Measurements from ENCODE around the gene HAO2. TPM values are rescaled to one million over a fixed set of nuclear protein-coding genes. Genes with fewer than 3 reads are reported as not detected.

The HAO2 gene
- total RNA-seq, 4 donors from 2014 or later = 0.30 to 7.0 (median 2.7) TPM

DNA sequence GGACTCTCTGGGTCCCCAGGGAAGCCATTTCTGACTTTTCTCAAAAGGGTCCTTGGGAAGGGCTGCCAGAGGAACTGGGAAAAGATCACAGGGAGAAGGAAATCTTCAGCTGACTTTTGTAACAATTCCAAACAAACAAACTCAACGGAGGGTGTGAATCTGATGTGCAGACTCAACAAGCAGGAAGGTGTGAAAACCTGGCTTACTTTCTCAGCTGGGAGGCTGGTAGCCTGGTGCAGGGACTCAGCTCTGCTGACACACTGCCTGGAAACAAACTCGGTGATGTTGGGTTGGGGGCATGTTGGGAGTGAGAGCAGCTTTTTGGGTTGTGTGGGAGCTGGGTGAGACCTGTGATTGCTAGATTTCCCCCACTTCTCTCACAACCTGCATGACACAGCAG lies 36.2 kb downstream of the HAO2 start:
- no peak for TF ChIP-seq POLR2A (IDR thresholded peaks at IDR 0.05)
- TF ChIP-seq, protein P1, sequence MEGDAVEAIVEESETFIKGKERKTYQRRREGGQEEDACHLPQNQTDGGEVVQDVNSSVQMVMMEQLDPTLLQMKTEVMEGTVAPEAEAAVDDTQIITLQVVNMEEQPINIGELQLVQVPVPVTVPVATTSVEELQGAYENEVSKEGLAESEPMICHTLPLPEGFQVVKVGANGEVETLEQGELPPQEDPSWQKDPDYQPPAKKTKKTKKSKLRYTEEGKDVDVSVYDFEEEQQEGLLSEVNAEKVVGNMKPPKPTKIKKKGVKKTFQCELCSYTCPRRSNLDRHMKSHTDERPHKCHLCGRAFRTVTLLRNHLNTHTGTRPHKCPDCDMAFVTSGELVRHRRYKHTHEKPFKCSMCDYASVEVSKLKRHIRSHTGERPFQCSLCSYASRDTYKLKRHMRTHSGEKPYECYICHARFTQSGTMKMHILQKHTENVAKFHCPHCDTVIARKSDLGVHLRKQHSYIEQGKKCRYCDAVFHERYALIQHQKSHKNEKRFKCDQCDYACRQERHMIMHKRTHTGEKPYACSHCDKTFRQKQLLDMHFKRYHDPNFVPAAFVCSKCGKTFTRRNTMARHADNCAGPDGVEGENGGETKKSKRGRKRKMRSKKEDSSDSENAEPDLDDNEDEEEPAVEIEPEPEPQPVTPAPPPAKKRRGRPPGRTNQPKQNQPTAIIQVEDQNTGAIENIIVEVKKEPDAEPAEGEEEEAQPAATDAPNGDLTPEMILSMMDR (IDR thresholded peaks at IDR 0.05) = no peak
- intact Hi-C loops (cut with DNase I; ENCODE audit: low total_unique reads) = no loop called here
- 45 to 49% methylated on average over 2 of the region's 2 CpGs for WGBS, 2 donors
- no peak for DNase-seq (ENCODE audit: low spot score in 2 of 2)
- H3K4me3 ChIP-seq (ENCODE audit: low read depth, poor library complexity, severe bottlenecking) = no peak overlapping the region

DNA sequence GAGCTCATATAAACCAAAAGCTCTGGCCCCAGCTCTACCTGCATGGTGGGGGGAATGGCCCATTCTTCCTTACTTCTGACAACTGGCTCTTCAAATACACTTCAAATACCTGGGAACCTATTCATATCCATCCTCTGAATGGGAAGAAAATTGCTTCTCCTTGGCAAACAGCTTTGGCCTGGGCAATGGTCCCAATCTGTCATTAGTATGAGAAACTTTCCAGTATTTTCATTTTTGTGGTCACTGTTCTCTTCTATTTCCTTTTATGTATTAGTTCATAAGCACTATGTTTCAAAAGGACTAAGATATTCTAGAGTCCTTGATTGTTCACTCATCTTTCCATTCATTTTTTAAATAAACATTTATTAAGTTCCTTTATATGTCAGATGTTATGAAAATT lies 41.1 kb downstream of the HAO2 start:
- H3K4me3 ChIP-seq (ENCODE audit: low read depth, poor library complexity, severe bottlenecking) = no peak overlapping the region
- no peak for DNase-seq (ENCODE audit: low spot score in 2 of 2)
- intact Hi-C loops (cut with DNase I; ENCODE audit: low total_unique reads) = no loop called here
- TF ChIP-seq, protein P1 (IDR thresholded peaks at IDR 0.05) = no peak
- TF ChIP-seq POLR2A (IDR thresholded peaks at IDR 0.05) = no peak

DNA sequence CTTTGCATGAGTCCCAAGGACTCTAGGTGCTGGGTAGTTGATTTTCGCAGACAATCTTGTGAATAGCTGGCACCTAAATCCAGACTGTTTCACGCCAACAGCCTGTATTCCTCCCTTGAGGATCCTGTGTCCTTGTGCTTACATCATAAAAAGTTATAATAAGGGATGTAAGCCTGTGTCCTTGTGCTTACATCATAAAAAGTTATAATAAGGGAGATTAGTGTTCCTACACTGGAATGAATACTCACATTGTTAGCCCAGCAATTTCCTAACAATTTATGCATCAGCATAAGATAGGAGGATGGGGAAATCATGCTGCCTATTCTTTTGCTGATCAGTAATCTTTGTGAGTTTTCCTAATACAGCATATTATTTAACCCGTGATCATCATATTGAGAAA lies 42.4 kb downstream of the HAO2 start:
- H3K4me3 ChIP-seq (ENCODE audit: low read depth, poor library complexity, severe bottlenecking) = no peak overlapping the region
- TF ChIP-seq POLR2A (IDR thresholded peaks at IDR 0.05) = no peak
- TF ChIP-seq, protein P1 (IDR thresholded peaks at IDR 0.05) = no peak
- 75 to 82% methylated on average over 3 of the region's 3 CpGs for WGBS, 2 donors
- intact Hi-C loops (cut with DNase I; ENCODE audit: low total_unique reads) = no loop called here
- no peak for DNase-seq (ENCODE audit: low spot score in 2 of 2)

DNA sequence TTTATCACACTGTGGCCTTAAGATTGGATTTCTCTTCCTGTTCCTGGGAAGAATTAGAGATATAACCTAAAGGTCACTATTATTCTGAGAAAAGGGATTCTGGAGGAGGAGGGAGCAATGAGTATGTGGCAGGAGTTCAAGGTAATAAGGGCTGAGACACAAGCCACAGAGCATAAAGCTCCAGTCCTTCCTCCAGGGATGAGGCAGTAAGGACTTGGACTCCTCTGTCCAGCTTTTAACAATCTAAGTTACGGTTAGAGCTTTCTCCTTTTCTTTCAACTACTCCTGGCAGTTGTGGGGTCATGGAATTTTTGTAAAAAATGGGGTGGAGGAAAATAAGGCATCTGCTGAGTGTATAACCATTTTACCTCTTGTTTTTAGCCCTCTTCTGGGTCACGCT lies 46.4 kb downstream of the HAO2 start, which contains the start of gene HSD3B2:
Gene HSD3B2, plus strand, starts transcription at position 201 of the 400 bp plus-strand sequence. CDS start 270 bp downstream, outside the sequence.
- no peak within 1 kb of the TSS for H3K4me3 ChIP-seq (ENCODE audit: low read depth, poor library complexity, severe bottlenecking)
- 81 to 93% methylated on average over 2 of the region's 2 CpGs for WGBS, 2 donors
- intact Hi-C loops (cut with DNase I; ENCODE audit: low total_unique reads) = no loop called here
- DNase-seq (ENCODE audit: low spot score in 2 of 2) = no peak
- no peak for TF ChIP-seq POLR2A (IDR thresholded peaks at IDR 0.05)
- TF ChIP-seq, protein P1 (IDR thresholded peaks at IDR 0.05) = no peak

DNA sequence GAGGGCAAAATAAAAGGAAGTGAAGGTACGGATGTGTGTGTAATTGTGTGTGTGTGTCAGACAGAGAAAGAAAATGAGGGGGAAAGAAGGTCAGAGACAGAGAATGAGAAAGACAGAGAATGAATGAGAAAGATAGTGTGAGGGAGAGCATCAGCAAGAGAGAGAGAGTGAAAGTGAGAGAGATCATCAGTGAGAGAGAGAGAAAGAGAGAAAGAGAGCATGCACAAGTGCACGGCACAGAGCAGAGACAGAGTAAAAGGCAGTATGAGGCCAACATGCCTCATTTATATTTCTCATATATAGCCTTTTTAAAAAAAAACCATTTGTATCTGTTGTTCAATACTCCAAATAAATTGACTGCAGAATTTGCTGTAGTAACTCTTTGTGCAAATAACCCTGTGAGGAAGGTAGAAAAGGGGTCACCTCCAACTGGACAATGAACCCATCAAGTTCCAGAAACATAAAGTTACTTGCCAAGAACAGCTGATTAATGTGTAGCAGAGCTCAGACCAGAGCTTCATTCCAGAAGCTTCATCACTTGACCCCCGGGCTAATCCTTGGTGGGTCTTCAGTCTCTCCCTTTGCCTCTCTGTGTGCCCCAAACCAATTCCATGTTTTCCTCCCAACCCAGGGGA lies 47.5 kb downstream of the HAO2 start:
- TF ChIP-seq POLR2A (IDR thresholded peaks at IDR 0.05) = no peak
- TF ChIP-seq, protein P1 (IDR thresholded peaks at IDR 0.05) = no peak
- 72 to 76% methylated on average over 3 of the region's 3 CpGs for WGBS, 2 donors
- intact Hi-C loops (cut with DNase I; ENCODE audit: low total_unique reads) = no loop called here
- no peak for DNase-seq (ENCODE audit: low spot score in 2 of 2)
- H3K4me3 ChIP-seq (ENCODE audit: low read depth, poor library complexity, severe bottlenecking) = no peak overlapping the region

DNA sequence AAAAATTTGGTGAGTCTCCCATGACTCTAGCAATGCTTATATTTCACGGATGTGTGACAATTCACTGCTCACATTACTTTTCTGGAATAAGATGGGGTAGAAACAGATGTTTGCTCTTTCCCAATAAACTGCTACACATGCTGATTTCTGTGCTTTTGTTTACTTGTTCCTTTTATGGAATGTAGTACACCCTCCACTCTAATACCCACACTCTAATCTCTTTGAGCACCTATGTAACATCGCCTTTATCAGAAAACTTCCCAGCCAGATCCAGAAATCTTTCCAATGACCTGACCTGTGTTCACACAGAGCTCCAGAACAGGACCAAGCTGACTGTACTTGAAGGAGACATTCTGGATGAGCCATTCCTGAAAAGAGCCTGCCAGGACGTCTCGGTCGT lies 50.5 kb downstream of the HAO2 start:
- no peak overlapping the region for H3K4me3 ChIP-seq (ENCODE audit: low read depth, poor library complexity, severe bottlenecking)
- no peak for DNase-seq (ENCODE audit: low spot score in 2 of 2)
- WGBS, 2 donors = 85 to 91% methylated on average over 5 of the region's 5 CpGs
- intact Hi-C loops (cut with DNase I; ENCODE audit: low total_unique reads) = no loop called here
- TF ChIP-seq POLR2A (IDR thresholded peaks at IDR 0.05) = no peak
- TF ChIP-seq, protein P1 (IDR thresholded peaks at IDR 0.05) = no peak

Data from lower leg skin (tissue), 4 donors.